K562 (cell line): ENCODE measurements around the gene LY6G6D. TPM values are rescaled to one million over a fixed set of nuclear protein-coding genes. Genes with fewer than 3 reads are reported as not detected.

Source experiments
- CBFA2T2 ChIP-seq: fragments of 450-650 bp; conservative IDR thresholded peaks from 2 replicates; pipeline ENCODE4 v1.6.1; 2017; ENCODE audit warnings: mild to moderate bottlenecking
- CXXC5 ChIP-seq: fragments of 250-450 bp; sonication (Bioruptor Pico); IDR thresholded peaks from 2 replicates; pipeline ENCODE4 v1.8.0; 2022; ENCODE audit warnings: inconsistent platforms, mild to moderate bottlenecking, moderate library complexity
- ETV1 ChIP-seq: fragments of 450-650 bp; conservative IDR thresholded peaks from 2 replicates; pipeline ENCODE4 v1.6.1; 2016; ENCODE audit warnings: missing genetic modification characterization, control low read depth, low read depth, missing compliant biosample characterization
- KAT2B ChIP-seq: IDR thresholded peaks from one replicate; pipeline ENCODE4 v1.6.1; 2012; ENCODE audit warnings: low read depth, mild to moderate bottlenecking, control low read depth, inconsistent platforms, low read length, moderate library complexity
- MAFK ChIP-seq: IDR thresholded peaks from 2 replicates; pipeline ENCODE4 v1.6.1; 2011; ENCODE audit warnings: low read length, improper control_type of control experiment
- MCM3 ChIP-seq: fragments of 450-650 bp; IDR thresholded peaks from 2 replicates; pipeline ENCODE4 v1.6.1; 2016
- MCM5 ChIP-seq: fragments of 450-650 bp; IDR thresholded peaks from 2 replicates; pipeline ENCODE4 v1.6.1; 2016; ENCODE audit warnings: low read depth
- MTA1 ChIP-seq: fragments of 450-650 bp; IDR thresholded peaks from 2 replicates; pipeline ENCODE4 v1.6.1; 2017; ENCODE audit warnings: borderline replicate concordance
- POLR2AphosphoS5 ChIP-seq: IDR thresholded peaks from 2 replicates; pipeline ENCODE4 v1.6.1; 2011; ENCODE audit warnings: mild to moderate bottlenecking, low read depth, low read length, moderate library complexity; ENCODE audit not compliant: control insufficient read depth, insufficient read depth
- RBFOX2 ChIP-seq: fragments of 200-400 bp; formaldehyde crosslinking; IDR thresholded peaks from 2 replicates; pipeline ENCODE4 v1.6.1; 2017; ENCODE audit warnings: low read depth, mild to moderate bottlenecking, low read length, moderate library complexity
- SMARCA4 ChIP-seq: fragments of 450-650 bp; IDR thresholded peaks from 2 replicates; pipeline ENCODE4 v1.6.1; 2016
- SUPT5H ChIP-seq: fragments of 450-650 bp; IDR thresholded peaks from 2 replicates; pipeline ENCODE4 v1.6.1; 2016
- TAL1 ChIP-seq: fragments of 450-650 bp; IDR thresholded peaks from 2 replicates; pipeline ENCODE4 v1.6.1; 2016; ENCODE audit warnings: mild to moderate bottlenecking
- TOE1 ChIP-seq, 2 experiments: fragments of 450-650 bp in 1 of 2; sonication (generic) in 1 of 2; formaldehyde crosslinking in 1 of 2; IDR thresholded peaks; 2 replicates each; pipeline versions ENCODE4 v1.7.1 to v1.8.0; 2016 to 2022; ENCODE audit warnings: borderline replicate concordance in 2 of 2, mild to moderate bottlenecking in 2 of 2, antibody characterized with exemption in 1 of 2, inconsistent platforms in 1 of 2, low read depth in 1 of 2, missing genetic modification reagents in 1 of 2, moderate library complexity in 1 of 2
- ZC3H8 ChIP-seq: fragments of 450-650 bp; IDR thresholded peaks from 2 replicates; pipeline ENCODE4 v1.6.1; 2017
- ZNF41 ChIP-seq: fragments of 250-450 bp; sonication (Bioruptor Pico); conservative IDR thresholded peaks from 2 replicates; pipeline ENCODE4 v1.4.0; 2020; ENCODE audit warnings: mild to moderate bottlenecking
- ZNF668 ChIP-seq: fragments of 250-450 bp; sonication (Bioruptor Pico); IDR thresholded peaks from 2 replicates; pipeline ENCODE4 v1.8.0; 2022; ENCODE audit warnings: mild to moderate bottlenecking, inconsistent platforms
- ZNF785 ChIP-seq: fragments of 250-450 bp; sonication (Bioruptor Pico); IDR thresholded peaks from 2 replicates; pipeline ENCODE4 v1.4.0; 2020; ENCODE audit warnings: mild to moderate bottlenecking
- polyA plus RNA-seq, 8 experiments: library from polyadenylated mRNA; depleted of rRNA in 4 of 8; stranded (reverse) in 5 of 8; unstranded in 3 of 8; fragments of >200 nt; fragmentation: Nextera tagmentation in 2 of 8; fragmentation: Illumina TruSeq in 1 of 8; extraction: Ambion mirVana in 2 of 8; extraction: Trizol in 1 of 8; gene quantifications; 2 replicates each; pipeline versions ENCODE4 v1.2.1 to v1.2.3, GENCODE V29; 2011 to 2014; ENCODE audit warnings: inconsistent platforms in 1 of 8, missing spikeins in 1 of 8
- total RNA-seq, 7 experiments: library from RNA; depleted of rRNA in 6 of 7; stranded (reverse); fragments of >200 nt in 6 of 7; fragmentation: Illumina TruSeq in 2 of 7; extraction: Trizol in 2 of 7; gene quantifications; 2 replicates each; pipeline versions ENCODE4 v1.2.1 to v1.2.3, GENCODE V29; 2011 to 2021; ENCODE audit warnings: low replicate concordance in 1 of 7
- TF ChIP-seq, protein P1 (sequence below): sonication (generic); formaldehyde crosslinking; IDR thresholded peaks from 2 replicates; pipeline ENCODE4 v1.9.0; 2022; ENCODE audit warnings: mild to moderate bottlenecking, missing genetic modification reagents
- TF ChIP-seq, protein P2 (sequence below), 2 experiments: fragments of 450-650 bp in 1 of 2; IDR thresholded peaks; 2 replicates each; pipeline ENCODE4 v1.6.1; 2011 to 2017; ENCODE audit warnings: low read depth in 2 of 2, antibody characterized with exemption in 1 of 2, borderline replicate concordance in 1 of 2, low read length in 1 of 2, mild to moderate bottlenecking in 1 of 2, mixed read lengths in 1 of 2; ENCODE audit not compliant: control insufficient read depth in 1 of 2
- TF ChIP-seq, protein P3 (sequence below): fragments of 450-650 bp; IDR thresholded peaks from 2 replicates; pipeline ENCODE4 v1.6.1; 2016; ENCODE audit warnings: mild to moderate bottlenecking
- TF ChIP-seq, protein P4 (sequence below): fragments of 450-650 bp; formaldehyde crosslinking; IDR thresholded peaks from 2 replicates; pipeline ENCODE4 v1.4.0; 2022; ENCODE audit warnings: missing genetic modification characterization

Gene LY6G6D
- total and polyA plus RNA-seq, 9 of the 15 experiments (the other 6 are each of a cell fraction or from before 2014, with no cell fraction given) = 0.30 to 0.38 TPM; not detected in 7

DNA sequence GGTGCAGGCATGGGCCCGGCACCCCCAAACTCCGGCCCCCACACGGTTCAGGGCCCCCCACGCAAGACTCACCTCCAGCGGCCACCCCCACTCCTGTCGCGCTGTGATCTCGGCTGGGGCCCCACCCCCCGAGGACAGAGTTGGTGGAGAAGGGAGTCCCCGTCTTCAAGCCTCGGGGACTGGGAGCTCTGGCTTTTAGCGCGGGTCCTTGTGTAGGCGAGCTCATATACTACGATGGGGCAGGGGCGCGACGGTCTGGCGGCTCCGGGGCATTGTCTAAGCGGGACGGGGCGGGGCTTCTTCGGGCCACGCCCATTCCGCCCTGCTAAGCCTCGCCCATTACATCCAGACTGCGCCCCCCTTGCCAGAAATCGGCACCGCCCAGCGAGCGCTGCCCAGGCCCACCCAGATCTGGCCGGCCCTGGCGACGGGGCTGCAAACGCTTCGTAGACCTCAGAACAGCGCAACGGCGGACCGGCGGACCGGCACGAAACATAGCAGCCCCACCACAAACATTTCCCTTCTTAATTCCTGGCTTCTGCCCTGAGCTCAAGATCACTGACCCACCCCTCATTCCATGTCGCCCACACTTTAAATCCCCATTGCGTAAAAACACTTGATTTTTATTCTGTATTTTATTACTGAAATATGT, 15.0 kb downstream of the LY6G6D start (continued):
- TF ChIP-seq KAT2B (no peak), MCM5 (no peak), SUPT5H (peak; percentile 99), ETV1 (tag) (no peak; the same call in 1 of the 2 replicates), RBFOX2 (peak; percentile 93), ZNF668 (CRISPR knock-in tag) (no peak), MAFK (no peak), ZC3H8 (no peak), CBFA2T2 (no peak), ZNF41 (CRISPR knock-in tag) (peak; percentile 86), TAL1 (no peak), TOE1 (IDR thresholded peaks at IDR 0.05; ENCODE audit: borderline replicate concordance) (no peak), TOE1 (CRISPR knock-in tag; IDR thresholded peaks at IDR 0.05; ENCODE audit: borderline replicate concordance, low read depth) (peak; percentile 11), POLR2AphosphoS5 (peak; percentile 96), CXXC5 (CRISPR knock-in tag) (peak; percentile 75), MTA1 (no peak), ZNF785 (CRISPR knock-in tag) (no peak), SMARCA4 (no peak), MCM3 (no peak)
- TF ChIP-seq, protein P1, sequence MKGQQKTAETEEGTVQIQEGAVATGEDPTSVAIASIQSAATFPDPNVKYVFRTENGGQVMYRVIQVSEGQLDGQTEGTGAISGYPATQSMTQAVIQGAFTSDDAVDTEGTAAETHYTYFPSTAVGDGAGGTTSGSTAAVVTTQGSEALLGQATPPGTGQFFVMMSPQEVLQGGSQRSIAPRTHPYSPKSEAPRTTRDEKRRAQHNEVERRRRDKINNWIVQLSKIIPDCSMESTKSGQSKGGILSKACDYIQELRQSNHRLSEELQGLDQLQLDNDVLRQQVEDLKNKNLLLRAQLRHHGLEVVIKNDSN (CRISPR knock-in tag) = no peak
- TF ChIP-seq, protein P2, sequence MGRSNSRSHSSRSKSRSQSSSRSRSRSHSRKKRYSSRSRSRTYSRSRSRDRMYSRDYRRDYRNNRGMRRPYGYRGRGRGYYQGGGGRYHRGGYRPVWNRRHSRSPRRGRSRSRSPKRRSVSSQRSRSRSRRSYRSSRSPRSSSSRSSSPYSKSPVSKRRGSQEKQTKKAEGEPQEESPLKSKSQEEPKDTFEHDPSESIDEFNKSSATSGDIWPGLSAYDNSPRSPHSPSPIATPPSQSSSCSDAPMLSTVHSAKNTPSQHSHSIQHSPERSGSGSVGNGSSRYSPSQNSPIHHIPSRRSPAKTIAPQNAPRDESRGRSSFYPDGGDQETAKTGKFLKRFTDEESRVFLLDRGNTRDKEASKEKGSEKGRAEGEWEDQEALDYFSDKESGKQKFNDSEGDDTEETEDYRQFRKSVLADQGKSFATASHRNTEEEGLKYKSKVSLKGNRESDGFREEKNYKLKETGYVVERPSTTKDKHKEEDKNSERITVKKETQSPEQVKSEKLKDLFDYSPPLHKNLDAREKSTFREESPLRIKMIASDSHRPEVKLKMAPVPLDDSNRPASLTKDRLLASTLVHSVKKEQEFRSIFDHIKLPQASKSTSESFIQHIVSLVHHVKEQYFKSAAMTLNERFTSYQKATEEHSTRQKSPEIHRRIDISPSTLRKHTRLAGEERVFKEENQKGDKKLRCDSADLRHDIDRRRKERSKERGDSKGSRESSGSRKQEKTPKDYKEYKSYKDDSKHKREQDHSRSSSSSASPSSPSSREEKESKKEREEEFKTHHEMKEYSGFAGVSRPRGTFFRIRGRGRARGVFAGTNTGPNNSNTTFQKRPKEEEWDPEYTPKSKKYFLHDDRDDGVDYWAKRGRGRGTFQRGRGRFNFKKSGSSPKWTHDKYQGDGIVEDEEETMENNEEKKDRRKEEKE (IDR thresholded peaks at IDR 0.05; ENCODE audit: borderline replicate concordance in 1 of 2, control insufficient read depth in 1 of 2, low read depth in 2 of 2, low read length in 1 of 2) = peak; percentile 74 to 86
- TF ChIP-seq, protein P3, sequence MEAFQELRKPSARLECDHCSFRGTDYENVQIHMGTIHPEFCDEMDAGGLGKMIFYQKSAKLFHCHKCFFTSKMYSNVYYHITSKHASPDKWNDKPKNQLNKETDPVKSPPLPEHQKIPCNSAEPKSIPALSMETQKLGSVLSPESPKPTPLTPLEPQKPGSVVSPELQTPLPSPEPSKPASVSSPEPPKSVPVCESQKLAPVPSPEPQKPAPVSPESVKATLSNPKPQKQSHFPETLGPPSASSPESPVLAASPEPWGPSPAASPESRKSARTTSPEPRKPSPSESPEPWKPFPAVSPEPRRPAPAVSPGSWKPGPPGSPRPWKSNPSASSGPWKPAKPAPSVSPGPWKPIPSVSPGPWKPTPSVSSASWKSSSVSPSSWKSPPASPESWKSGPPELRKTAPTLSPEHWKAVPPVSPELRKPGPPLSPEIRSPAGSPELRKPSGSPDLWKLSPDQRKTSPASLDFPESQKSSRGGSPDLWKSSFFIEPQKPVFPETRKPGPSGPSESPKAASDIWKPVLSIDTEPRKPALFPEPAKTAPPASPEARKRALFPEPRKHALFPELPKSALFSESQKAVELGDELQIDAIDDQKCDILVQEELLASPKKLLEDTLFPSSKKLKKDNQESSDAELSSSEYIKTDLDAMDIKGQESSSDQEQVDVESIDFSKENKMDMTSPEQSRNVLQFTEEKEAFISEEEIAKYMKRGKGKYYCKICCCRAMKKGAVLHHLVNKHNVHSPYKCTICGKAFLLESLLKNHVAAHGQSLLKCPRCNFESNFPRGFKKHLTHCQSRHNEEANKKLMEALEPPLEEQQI = no peak
- TF ChIP-seq, protein P4, sequence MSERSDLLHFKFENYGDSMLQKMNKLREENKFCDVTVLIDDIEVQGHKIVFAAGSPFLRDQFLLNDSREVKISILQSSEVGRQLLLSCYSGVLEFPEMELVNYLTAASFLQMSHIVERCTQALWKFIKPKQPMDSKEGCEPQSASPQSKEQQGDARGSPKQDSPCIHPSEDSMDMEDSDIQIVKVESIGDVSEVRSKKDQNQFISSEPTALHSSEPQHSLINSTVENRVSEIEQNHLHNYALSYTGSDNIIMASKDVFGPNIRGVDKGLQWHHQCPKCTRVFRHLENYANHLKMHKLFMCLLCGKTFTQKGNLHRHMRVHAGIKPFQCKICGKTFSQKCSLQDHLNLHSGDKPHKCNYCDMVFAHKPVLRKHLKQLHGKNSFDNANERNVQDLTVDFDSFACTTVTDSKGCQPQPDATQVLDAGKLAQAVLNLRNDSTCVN (CRISPR knock-in tag) = peak; percentile 97
